ENCODE data around the gene LSM3.

Gene LSM3

DNA sequence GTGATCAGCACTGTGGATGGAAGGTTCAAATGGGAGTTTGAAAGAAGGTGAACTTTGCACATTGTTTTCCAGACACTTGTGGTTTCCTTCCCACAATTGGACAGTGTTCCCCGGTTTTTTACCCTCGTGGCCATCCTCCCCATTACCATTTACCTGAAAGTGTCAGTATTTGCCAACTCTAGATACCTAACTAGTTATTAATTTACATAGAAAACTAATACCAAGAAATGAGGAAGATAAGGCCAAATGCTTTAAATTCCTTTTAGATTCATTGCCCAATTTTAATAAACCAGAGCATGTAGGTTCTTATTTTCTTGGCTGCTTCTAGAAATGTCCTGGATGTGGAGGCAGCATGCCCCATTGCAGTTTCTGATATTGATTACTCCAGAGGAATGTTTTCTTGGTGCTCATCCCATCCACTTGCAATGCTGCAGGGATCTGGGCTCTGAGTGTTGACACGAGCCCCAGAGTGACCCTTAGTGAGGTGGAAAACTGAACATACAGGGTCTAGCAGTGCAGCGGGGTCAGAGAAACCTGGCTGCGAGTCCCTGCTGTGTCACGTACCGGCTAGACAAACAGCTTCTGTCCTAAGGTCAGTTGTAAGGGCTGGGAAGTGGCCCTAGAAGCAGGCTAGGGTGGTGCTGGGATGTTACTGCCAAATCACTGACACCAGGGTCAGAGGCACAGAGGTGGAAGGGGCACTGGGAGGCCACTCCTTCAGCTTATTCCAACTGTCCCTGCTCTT is 23.5 kb downstream of the LSM3 start:
- DNase-seq = no peak

GRCh38 chr3:14202874-14203520 is 24.4 kb downstream of the LSM3 start:
- DNase-seq = no peak

GRCh38 chr3:14203521-14204079 is 25.0 kb downstream of the LSM3 start:
- peak; percentile 83 for DNase-seq

- DNase-seq = peak; percentile 98
These were observed 26.1 kb downstream of the LSM3 start for GRCh38 chr3:14204515-14205284.

DNA sequence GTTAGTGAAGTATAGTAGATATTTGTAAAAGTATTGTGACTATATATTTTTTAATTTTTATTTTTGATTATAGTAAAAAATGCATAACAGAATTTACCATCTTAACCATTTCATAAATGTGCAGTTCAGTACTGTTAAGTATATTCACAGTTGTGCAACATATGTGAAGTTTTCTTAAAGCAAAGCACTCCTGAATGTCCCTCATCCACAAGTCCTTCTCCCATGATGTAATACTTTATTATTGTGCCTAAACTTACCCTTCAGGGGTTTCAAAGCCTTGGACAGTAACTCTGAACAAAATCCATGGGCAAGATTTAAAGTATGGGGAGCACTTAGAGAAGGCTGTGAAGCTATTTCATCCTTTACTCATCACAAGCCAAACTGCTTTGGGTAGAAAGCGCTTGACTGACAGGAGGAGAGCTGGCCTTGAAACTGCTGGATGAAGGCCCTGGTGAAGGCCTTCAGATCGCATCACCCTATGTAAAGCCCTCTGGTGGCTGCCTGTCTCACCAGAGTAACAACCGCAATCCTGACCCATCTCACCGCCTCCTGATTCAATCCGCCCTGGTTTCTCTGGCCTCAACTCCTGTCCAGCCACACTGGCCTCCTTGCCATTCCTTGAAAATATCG is 28.0 kb downstream of the LSM3 start:
- DNase-seq = peak; percentile 40

- DNase-seq = no peak
These were observed 29.6 kb downstream of the LSM3 start for GRCh38 chr3:14208168-14208567.

DNA sequence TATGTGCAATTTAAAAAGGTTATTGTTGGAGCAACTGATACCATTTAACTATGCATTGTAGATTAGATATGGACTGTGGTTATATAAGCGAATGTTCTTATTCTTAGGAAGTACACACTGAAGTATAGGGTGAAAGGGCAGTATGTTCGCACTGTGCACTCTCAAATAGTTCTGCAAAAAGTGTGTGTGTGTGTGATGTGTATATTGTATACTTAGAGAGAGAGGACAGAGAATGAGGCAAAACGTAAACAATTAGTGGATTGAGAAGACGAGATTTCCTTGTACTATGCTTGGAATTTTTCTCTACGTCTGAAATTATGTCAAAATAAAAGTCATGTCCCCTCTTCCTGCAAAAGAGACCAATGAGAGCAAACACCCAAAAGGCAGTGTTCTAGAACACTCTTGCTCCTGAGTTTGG is 30.4 kb downstream of the LSM3 start:
- no peak for DNase-seq

DNA sequence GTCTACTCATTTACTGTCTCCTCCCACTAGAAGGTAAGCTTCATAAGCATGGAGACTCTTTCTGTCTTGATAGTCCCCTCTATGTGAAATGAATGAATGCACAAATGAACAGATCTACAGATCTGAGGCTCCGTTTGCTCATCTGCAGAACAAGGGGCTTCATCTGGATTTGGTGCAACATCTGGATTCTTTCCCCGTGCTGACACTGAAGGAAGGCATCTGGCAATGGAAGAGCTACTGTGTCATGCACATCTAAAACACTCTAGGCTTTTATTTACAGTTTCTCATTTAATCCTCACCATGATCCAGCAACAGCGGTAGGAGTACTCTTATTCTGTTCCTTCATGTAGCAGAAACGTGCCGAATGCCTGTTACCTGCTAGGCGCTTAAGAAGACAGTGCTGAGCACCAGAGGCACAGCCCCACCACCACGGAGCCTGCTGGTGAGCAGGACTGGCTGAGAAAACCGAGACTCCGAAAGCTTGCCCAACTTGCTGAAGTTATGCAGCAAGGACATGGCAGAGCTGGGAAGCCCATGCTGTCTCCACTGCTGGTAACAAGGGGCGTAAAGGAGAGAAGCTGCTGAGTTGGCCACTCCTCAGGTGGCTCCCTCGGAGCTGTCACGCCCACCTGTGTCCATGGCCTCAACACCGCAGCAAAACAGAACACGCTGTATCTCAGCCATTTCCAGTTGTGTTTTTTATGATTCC is 31.1 kb downstream of the LSM3 start:
- DNase-seq = no peak

DNA sequence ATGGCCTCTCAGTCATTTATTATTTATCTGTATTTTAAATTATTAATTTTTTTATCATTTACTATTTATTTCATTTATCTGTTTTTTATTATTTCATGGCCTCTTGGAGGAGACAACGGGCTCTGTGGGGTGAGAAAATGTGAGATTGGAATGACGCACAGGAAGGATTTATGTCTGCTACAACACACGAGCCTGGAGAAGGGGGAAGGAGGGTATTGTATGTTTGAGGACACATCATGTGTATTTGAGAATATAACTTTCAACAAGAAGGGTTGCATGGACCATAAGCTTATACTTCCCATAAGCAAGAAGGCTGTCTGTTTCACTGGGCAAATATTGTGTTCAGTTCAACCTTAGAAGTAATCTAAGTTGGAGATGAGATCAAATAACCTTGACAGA is 31.7 kb downstream of the LSM3 start:
- DNase-seq = no peak

DNA sequence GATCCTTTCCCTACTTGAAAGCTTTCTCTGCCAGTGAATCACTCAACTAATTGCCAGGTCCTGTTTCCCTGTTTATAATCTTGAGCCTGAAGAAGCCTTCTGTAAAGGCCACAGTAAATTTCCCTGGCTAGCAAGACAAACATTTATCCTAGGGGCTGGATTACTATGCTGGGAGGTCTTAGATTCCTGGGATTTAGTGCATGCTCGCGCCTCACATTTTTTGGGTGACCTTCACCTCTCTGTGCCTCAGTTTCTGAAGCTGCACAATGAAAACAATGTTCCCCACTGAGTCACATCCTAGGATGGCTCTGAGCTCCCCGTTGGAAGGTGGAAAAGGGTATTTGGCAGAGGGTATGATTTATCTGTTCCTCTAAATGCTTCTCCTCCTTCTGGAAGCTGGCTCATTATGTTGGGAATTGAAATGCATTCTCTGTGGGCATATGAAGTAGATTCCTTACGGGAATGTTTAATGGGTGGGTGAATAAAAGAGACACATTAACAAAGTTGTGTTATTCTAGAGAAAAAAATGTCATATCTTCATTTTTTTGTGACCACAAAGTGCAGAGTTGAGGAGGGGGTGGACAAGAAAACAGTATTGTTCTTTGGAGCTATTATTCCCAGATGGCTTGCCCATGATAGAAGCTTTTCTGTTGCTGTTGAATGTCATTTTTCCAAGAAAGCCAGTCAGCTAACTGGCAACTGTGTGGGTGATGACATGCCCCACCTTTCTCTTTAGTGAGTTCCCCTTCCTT is 32.4 kb downstream of the LSM3 start:
- DNase-seq = no peak

- no peak for DNase-seq
These were observed 33.0 kb downstream of the LSM3 start for GRCh38 chr3:14211621-14212020.

DNA sequence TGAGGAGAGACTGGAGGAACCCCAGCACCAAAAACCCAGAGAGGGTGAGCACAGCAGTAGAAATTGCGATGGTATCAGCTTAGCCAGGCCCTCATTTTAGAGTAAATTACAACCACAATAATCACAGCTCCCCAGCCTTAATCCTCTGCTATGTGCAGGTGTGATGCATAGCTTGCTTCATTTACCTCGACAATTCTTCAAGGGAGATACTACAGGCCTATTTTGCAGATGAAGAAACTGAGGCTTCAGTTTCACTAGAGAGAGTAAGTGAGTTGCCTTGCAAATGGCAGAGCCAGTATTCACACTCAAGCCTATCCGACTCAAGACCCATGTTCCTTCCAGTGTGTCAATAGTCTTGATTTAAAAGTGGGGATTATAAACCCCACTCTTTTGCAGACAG is 33.4 kb downstream of the LSM3 start:
- no peak for DNase-seq

GRCh38 chr3:14213066-14213774 is 34.6 kb downstream of the LSM3 start:
- no peak for DNase-seq

GRCh38 chr3:14214764-14215163 is 36.1 kb downstream of the LSM3 start:
- no peak for DNase-seq

DNA sequence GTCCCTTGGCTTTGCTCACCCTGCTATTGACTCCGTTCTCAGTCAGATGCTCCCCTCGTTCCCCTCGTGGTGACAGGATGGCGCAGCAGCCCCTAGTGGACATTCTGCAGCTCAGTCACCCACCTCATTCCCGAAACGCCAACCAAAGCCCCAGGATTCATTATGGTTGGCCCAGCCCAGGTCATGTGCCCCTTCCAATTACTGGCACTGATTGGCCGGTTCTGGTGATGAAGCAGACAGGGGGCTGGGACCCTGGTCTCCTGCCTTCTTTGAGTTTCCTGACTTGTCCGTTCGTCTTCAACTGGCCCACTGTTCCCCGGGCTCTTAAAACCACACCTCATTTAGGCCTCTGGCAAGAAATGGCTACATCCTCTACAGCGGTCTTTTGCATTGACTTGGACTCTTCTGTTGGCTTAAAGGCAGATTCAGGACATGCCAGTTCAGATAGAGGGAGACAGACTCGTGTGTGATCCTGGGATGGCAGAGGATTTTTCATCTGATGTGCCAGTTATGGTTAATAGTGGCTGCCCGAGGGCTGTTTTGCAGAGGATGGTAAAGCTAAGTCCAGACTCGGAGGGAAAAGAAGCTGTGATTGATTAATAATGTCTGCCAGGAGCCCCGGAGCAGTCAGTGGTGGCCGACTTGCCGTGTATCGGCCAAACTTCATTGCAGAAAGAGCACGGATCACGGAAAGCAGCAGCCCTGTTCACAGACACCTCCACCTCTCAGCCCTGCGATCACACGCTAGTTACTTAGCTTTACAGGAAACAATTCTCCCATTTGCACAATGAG is 37.8 kb downstream of the LSM3 start:
- no peak for DNase-seq

- DNase-seq = no peak
These were observed 39.7 kb downstream of the LSM3 start for GRCh38 chr3:14218355-14218754.

DNA sequence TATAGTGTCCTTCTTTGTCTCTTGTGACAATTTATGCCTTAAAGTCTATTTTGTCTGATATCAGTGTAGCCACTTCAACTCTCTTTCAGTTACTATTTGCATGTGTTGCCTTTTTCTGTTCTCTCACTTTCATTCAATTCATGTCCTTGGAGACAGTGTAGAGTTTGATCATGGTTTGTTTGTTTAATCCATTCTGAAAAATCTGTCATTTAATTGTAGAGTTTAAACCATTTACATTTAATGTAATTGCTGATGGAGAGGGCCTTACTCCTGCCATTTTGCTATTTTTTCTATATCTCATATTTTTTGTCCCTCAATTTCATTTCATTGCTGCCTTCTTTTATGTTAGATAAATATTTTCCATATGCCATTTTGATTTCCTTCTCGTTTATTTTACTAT is 42.3 kb downstream of the LSM3 start:
- DNase-seq = no peak

GRCh38 chr3:14221902-14222301 is 43.3 kb downstream of the LSM3 start:
- DNase-seq = no peak

GRCh38 chr3:14222457-14222856 is 43.8 kb downstream of the LSM3 start:
- DNase-seq = no peak

- DNase-seq = no peak
These were observed 44.4 kb downstream of the LSM3 start for GRCh38 chr3:14222900-14223594.
